ENCODE measurements around the gene PTPN5.

- no peak for TF ChIP-seq CTCF (IDR thresholded peaks at IDR 0.05)
- no peak for TF ChIP-seq POLR2A (IDR thresholded peaks at IDR 0.05)
Observed at GRCh38 chr11:18770479-18771125, 21.0 kb downstream of the PTPN5 start.
